NCI-H2107 (cell line): ENCODE measurements around the gene ZMYND8.
"Not testable (repeated sequence)": the region's sequence is repeated elsewhere in the genome, so short reads cannot be mapped to it uniquely, and the experiment has no call there.

Experiments
- DNase-seq: peaks from one replicate; lab custom pipeline; 2025; lab: John Stamatoyannopoulos, UW

ZMYND8 gene

GRCh38 chr20:47245166-47245565 is 111.3 kb downstream of the ZMYND8 start:
- DNase-seq: not testable (repeated sequence)

DNA sequence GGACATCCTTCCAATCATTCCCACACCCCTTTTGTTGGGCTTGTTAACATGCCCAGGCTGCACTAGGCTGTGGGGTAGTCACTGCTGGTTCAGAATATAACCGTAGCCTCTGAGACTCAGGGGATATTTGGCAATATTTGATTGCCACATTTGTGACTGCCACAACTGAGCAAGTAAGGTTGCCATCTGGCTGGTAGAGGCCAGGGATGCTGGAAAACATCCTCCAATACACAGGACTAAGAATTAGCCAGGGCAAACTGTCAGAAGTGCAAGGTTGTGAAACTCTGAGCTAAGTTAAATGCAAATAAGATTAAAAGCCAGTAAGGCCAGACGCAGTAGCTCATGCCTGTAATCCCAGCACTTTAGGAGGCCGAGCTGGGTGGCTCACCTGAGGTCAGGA is 112.0 kb downstream of the ZMYND8 start:
- no peak for DNase-seq

DNA sequence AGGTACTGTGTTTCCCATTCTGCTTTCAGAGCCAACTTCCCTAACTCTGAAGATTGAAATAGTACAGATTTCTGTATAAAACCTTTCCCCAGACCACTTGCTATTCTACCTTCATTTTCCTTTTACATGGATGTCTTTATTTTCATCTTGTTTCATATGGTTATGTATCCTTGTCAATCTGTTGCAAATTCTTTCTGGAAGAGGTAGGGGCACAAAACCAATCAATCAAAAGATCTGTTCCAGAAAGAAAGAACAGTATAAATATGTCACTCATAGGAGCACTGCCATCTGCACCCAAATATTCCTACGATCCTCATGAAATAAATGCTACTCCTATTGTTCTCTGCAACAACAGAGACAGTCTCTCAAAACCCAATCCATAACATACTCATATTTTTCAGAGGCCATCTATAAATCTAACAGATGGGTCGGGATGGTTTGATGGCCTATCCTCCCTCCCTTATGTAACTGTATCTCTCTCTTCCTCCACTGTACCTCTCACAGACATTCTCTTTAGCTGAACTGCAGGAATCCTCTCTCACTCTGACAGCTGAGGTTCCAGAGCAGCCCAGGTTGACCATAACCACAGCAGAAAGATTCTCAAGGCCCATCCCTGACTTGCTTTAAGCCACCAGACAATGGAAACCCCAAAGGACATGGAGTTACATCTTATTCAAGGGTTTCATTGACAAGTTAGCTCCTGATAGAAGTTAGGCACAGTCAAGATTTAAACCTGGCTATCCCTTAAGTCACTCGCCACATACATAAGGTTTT is 112.8 kb downstream of the ZMYND8 start:
- no peak for DNase-seq

GRCh38 chr20:47243003-47243402 is 113.5 kb downstream of the ZMYND8 start:
- DNase-seq: no peak

GRCh38 chr20:47241345-47241781 is 115.1 kb downstream of the ZMYND8 start:
- no peak for DNase-seq

DNA sequence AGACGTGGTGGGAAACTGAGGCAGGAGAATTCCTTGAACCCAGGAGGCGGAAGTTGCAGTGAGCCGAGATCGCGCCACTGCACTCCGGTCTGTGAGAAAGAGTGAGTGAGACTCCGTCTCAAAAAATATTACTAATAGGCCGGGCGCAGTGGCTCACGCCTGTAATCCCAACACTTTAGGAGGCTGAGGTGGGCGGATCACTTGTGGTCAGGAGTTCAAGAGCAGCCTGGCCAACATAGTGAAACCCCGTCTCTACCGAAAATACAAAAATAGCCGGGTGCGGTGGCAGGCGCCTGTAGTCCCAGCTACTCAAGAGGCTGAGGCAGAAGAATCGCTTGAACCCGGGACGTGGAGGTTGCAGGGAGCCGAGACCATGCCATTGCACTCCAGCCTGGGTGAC is 116.4 kb downstream of the ZMYND8 start:
- DNase-seq: not testable (repeated sequence)

DNA sequence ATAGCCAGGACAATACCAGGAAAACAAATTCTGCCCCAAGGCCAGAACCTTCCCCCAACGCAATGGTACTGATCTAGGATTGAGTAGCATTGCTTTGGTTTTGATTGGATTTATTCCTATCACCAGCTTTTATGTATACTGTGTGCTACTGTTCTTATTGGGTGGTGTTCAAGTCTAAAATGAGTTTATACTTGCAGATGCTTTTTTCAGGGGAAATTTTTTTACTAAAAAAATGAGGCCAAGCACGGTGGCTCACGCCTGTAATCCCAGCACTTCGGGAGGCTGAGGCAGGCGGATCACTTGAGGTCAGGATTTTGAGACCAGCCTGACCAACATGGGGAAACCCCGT is 116.8 kb downstream of the ZMYND8 start:
- DNase-seq: no peak

GRCh38 chr20:47238780-47239718 is 117.5 kb downstream of the ZMYND8 start:
- DNase-seq: no peak

GRCh38 chr20:47237715-47238114 is 118.8 kb downstream of the ZMYND8 start:
- DNase-seq: no peak

DNA sequence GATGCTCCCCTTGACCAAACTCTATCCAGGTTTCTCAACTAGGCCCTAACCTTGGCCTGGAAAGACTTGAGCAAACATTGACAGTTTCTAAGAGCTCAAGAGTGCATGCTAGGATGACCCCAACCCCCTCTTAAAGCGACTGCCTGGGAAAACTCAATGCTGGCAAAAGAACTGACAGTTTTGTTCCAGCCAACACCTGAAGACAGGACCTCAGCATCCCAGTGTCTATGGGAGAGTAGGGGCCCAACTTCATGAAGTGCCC is 119.9 kb downstream of the ZMYND8 start:
- no peak for DNase-seq

DNA sequence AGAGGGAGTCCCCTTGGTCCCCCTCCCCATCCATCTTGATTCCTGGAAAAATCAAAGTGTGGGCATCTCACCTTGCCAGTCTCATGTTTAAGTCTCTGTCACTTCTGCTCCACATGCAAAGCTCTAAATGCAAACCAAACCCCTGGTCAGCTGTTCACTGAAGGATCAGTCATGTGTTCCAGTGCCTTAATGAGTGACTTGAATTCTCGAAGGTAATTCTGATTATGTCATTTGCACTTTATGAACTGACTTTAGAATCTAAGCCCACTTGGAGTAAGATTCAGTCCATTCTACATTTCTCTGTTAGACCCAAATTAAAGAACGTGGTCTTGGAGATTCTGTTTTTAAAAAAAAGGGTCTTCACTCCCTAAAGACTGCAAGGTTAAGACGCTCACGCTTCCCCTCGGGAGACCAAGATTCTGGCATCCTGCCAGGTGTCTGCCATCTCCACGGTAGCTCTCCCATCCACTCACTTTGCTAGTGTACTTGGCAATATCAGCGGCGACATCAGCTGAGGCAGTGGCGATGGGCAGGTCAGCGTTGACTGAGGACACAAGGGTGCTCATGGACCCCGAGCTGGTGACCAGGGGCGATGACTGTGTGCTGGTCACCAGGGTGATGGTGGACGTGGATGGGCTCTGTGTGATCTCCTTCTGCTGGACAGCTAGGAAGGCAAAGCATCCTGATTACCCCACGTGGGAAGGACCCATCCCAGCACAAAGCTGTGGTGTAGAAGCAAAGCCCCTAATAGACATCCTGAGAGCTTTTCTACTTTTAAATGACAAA is 120.5 kb downstream of the ZMYND8 start:
- no peak for DNase-seq

GRCh38 chr20:47235111-47235510 is 121.4 kb downstream of the ZMYND8 start:
- DNase-seq: no peak

DNA sequence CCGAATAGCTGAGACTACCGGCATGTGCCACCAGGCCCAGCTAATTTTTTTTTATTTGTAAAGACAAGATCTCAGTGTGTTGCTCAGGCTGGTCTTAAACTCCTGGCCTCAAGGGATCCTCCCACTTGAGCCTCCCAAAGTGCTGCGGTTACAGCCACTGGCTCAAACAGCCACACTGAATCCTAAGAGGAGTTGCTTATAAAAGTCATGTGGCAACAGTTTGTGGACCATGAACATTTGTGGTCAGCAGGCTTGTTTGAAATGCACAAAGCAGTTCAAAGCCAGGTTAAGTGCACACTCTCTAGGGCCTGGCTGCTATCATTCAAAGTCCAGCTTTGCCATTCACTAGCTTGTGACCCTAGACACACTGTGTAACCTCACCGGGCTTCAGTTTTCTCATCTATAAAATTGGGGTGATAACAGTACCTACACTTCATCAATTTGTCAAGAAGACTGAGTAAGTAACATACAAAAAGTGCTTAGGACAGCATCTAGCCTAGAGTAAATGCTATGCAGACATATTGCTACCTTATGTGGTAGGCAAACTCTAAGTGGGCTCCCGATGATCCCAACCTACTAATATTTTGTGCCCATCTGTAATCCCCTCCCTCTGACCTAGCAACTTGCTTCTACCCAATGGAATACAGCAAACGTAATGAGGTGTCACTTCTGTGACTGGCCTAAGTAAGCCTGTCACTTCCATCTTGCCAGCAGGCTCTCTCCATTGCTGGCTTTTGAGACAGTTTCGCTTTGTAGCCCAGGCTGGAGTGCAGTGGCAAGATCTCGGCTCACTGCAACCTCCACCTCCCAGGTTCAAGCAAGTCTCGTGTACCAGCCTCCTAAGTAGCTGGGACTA is 122.9 kb downstream of the ZMYND8 start:
- DNase-seq: no peak

DNA sequence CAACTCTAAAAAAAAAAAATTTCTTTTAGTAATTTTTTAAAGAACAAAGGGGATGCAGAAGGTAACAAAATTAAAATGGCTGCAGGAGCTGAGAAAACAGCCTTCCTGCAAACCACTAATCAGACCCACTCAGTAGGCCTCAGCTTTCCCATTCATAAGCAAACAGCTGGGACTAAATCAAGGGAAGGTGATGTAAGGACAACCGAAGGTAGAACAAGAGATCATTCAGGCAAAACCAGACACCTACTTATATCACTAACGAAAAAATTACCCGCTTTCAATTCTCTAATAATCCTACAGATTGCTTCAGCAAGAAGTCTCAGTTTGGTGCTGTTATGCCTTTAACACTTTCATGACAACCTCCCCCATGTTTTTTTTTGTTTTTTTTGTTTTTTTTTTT is 124.0 kb downstream of the ZMYND8 start:
- peak; percentile 19 for DNase-seq

DNA sequence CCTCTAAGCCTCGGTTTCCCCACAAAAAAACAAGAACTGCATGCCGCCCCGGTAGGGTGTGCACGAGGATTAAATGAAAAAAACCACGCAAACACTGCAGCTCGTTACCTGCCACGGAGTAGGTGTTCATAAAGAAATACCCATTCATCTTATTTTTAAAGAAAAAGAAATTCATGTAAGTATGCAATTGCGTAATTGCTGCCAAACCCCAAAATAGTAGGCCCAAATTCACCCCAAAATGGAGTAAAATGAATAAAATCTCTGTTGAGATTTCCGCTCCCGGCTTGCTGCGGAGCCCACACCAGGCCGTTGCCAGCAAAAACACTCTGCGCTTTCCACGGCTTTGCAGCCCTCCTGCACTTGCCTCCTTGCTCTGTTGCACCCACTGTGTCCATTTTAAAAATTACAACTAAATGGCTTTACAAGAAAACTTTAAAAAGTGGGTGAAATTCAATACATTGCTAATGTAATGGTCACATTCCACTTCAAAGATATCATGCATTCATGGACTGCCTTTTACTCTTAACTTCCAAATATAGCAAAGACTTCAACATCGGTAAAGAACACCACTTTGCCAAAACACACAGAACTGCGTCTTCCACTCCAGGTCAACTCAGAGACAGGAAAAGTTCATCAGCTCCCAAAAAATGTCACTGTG is 125.0 kb downstream of the ZMYND8 start:
- no peak for DNase-seq

DNA sequence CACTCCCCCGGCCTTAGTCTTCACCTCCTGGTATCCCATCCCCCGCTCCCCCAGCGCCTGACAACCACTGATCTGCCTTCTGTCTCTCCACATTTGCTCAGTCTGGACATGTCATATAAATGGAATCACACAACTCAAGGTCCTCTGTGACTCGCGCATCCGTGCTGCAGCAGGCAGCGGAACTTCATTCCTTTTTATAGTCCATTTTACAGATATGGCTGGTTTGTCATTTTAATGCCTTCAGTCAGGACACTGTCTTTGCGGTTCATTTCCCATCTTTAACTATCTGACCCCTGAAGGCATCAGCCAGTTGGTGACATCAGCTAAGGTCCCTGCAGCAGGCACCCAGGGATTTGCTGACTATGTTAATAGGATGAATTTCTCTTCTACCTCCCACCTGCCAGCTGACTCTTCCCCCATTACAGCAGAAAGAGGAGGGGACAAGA is 125.7 kb downstream of the ZMYND8 start:
- DNase-seq: no peak

GRCh38 chr20:47228654-47229053 is 127.8 kb downstream of the ZMYND8 start:
- no peak for DNase-seq

DNA sequence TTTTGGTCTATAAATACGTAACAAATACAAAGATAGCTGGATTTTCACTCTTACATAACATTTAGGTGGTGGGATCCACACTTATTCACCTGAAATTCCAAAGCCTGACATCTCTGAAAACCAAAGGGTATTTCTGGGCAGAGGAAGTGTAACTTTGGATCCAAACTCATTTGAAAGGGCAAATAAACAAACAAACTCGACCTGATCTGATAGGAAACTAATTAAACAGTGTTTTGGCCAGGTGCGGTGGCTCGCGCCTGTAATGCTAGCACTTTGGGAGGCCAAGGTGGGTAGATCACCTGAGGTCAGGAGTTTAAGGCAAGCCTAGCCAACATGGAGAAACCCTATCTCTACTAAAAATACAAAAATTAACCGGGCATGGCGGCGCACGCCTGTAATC is 128.9 kb downstream of the ZMYND8 start:
- no peak for DNase-seq

DNA sequence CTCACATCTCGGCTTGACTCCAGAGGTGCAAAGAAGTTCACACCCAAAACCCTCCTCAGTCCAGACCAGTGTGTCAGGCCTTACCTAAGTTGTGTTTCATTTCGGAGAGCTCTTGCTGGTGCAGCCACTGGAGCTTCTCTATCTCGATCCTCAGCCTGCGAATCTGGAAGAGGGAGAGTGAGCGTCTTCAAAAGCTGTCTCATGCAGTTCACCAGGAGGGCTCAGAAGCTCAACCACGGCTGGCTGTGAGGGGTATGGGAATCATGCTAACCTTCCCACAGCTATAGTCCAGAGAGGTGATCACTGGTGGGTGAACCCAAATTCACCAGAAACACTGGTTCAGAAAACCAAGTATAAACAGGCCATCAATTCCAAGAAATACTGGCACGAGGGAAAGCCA is 129.4 kb downstream of the ZMYND8 start:
- DNase-seq: no peak

DNA sequence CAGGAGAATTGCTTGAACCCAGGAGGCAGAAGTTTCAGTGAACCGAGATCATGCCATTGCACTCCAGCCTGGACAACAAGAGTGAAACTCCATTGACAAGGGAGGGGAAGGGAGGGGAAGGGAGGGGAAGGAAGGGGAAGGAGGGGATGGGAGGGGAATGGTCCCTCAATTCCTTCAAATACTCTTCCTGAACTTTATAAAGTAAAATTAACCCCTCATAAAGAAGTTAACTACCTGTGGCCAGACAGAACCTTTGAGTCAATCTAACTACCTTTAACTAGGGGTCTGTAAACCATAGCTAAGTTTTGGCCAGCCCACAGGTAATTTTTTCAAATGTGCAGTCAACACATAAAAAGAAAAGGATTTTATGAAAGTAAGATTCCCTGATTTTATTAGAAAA is 131.0 kb downstream of the ZMYND8 start:
- no peak for DNase-seq

- no peak for DNase-seq
Observed at GRCh38 chr20:47224857-47225256, 131.6 kb downstream of the ZMYND8 start.
